ENCODE data around the gene PTPRN2. TPM values are rescaled to one million over a fixed set of nuclear protein-coding genes. Genes with fewer than 3 reads are reported as not detected.

PTPRN2 gene
- total and polyA plus RNA-seq, 2 of the 8 experiments (the other 6 are each of a cell fraction or from before 2014, with no cell fraction given): 2.6 to 4.5 TPM

DNA sequence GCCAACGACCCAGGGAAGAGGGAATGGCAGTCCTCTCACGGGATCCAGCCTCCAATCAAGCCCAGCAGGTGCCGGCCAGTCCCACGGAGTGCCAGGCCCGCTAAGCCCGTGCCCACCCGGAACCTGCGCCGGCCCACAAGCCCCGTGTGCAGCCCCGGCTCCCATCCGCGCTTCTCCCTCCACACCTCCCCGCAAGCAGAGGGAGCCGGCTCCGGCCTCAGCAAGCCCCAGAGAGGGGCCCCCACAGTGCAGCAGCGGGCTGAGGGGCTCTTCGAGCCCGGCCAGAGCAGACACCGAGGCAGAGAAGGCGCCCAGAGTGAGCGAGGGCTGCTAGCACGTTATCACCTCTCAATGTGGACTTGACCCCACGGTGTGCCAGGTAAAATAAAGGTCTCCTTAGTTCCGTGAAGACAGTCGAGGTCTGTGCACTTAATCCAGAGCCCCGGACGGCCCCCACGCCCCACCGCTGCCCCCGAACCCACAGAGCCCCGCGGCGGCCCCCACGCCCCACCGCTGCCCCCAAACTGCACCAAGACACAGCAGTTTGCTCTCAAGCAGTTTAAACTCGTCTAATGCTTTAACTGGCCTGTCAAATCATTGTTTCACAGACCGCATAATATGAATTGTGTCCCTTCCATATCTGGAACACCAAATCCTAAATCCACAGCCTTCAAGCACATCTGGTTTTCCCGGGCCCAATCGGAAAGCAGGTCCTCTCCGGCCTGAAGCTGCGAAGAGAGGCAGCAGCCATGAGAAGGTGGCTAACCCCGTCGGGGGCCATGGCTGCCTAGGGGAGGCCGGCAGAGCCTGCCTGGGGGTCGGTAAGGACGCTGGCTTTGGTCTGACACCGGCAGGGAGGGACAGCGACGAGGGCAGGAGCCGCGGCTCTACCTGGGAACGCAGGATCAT lies 307.8 kb downstream of the PTPRN2 start (continued):
- TF ChIP-seq, protein P1, sequence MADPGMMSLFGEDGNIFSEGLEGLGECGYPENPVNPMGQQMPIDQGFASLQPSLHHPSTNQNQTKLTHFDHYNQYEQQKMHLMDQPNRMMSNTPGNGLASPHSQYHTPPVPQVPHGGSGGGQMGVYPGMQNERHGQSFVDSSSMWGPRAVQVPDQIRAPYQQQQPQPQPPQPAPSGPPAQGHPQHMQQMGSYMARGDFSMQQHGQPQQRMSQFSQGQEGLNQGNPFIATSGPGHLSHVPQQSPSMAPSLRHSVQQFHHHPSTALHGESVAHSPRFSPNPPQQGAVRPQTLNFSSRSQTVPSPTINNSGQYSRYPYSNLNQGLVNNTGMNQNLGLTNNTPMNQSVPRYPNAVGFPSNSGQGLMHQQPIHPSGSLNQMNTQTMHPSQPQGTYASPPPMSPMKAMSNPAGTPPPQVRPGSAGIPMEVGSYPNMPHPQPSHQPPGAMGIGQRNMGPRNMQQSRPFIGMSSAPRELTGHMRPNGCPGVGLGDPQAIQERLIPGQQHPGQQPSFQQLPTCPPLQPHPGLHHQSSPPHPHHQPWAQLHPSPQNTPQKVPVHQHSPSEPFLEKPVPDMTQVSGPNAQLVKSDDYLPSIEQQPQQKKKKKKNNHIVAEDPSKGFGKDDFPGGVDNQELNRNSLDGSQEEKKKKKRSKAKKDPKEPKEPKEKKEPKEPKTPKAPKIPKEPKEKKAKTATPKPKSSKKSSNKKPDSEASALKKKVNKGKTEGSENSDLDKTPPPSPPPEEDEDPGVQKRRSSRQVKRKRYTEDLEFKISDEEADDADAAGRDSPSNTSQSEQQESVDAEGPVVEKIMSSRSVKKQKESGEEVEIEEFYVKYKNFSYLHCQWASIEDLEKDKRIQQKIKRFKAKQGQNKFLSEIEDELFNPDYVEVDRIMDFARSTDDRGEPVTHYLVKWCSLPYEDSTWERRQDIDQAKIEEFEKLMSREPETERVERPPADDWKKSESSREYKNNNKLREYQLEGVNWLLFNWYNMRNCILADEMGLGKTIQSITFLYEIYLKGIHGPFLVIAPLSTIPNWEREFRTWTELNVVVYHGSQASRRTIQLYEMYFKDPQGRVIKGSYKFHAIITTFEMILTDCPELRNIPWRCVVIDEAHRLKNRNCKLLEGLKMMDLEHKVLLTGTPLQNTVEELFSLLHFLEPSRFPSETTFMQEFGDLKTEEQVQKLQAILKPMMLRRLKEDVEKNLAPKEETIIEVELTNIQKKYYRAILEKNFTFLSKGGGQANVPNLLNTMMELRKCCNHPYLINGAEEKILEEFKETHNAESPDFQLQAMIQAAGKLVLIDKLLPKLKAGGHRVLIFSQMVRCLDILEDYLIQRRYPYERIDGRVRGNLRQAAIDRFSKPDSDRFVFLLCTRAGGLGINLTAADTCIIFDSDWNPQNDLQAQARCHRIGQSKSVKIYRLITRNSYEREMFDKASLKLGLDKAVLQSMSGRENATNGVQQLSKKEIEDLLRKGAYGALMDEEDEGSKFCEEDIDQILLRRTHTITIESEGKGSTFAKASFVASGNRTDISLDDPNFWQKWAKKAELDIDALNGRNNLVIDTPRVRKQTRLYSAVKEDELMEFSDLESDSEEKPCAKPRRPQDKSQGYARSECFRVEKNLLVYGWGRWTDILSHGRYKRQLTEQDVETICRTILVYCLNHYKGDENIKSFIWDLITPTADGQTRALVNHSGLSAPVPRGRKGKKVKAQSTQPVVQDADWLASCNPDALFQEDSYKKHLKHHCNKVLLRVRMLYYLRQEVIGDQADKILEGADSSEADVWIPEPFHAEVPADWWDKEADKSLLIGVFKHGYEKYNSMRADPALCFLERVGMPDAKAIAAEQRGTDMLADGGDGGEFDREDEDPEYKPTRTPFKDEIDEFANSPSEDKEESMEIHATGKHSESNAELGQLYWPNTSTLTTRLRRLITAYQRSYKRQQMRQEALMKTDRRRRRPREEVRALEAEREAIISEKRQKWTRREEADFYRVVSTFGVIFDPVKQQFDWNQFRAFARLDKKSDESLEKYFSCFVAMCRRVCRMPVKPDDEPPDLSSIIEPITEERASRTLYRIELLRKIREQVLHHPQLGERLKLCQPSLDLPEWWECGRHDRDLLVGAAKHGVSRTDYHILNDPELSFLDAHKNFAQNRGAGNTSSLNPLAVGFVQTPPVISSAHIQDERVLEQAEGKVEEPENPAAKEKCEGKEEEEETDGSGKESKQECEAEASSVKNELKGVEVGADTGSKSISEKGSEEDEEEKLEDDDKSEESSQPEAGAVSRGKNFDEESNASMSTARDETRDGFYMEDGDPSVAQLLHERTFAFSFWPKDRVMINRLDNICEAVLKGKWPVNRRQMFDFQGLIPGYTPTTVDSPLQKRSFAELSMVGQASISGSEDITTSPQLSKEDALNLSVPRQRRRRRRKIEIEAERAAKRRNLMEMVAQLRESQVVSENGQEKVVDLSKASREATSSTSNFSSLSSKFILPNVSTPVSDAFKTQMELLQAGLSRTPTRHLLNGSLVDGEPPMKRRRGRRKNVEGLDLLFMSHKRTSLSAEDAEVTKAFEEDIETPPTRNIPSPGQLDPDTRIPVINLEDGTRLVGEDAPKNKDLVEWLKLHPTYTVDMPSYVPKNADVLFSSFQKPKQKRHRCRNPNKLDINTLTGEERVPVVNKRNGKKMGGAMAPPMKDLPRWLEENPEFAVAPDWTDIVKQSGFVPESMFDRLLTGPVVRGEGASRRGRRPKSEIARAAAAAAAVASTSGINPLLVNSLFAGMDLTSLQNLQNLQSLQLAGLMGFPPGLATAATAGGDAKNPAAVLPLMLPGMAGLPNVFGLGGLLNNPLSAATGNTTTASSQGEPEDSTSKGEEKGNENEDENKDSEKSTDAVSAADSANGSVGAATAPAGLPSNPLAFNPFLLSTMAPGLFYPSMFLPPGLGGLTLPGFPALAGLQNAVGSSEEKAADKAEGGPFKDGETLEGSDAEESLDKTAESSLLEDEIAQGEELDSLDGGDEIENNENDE (IDR thresholded peaks at IDR 0.05; ENCODE audit: insufficient replicate concordance, low read length): no peak
- no peak for TF ChIP-seq NRF1 (IDR thresholded peaks at IDR 0.05; ENCODE audit: low read depth, low read length)
- TF ChIP-seq SIRT6 (IDR thresholded peaks at IDR 0.05; ENCODE audit: low read length): no peak
- no peak for TF ChIP-seq ATF2 (IDR thresholded peaks at IDR 0.05; ENCODE audit: low read length)
- no peak for TF ChIP-seq TBP (IDR thresholded peaks at IDR 0.05; ENCODE audit: low read depth, low read length)
- no peak for TF ChIP-seq SAP30 (IDR thresholded peaks at IDR 0.05; ENCODE audit: insufficient read depth, insufficient replicate concordance, low read length)
- TF ChIP-seq EGR1 (IDR thresholded peaks at IDR 0.05; ENCODE audit: borderline replicate concordance, low read depth, low read length): no peak

All from H1 (cell line).